Endothelial cell (in vitro differentiated cells): ENCODE results near the gene MTA1. TPM values are rescaled to one million over a fixed set of nuclear protein-coding genes. Genes with fewer than 3 reads are reported as not detected.

Source experiments
- DNase-seq: peaks from one replicate; pipeline ENCODE4 v3.0.0; 2021; ENCODE audit warnings: low spot score
- H3K27ac Mint-ChIP-seq: one replicate; pipeline ENCODE4 v1.8.0; 2021; ENCODE audit warnings: mixed read lengths, inconsistent platforms; ENCODE audit not compliant: unreplicated experiment
- H3K27me3 Mint-ChIP-seq: one replicate; pipeline ENCODE4 v1.8.0; 2021; ENCODE audit warnings: mild to moderate bottlenecking, moderate library complexity, mixed read lengths, inconsistent platforms; ENCODE audit not compliant: unreplicated experiment
- H3K36me3 Mint-ChIP-seq: one replicate; pipeline ENCODE4 v1.8.0; 2021; ENCODE audit warnings: mild to moderate bottlenecking, low read depth, mixed read lengths, inconsistent platforms; ENCODE audit not compliant: unreplicated experiment
- H3K4me1 Mint-ChIP-seq: one replicate; pipeline ENCODE4 v1.8.0; 2021; ENCODE audit warnings: mild to moderate bottlenecking, mixed read lengths, inconsistent platforms; ENCODE audit not compliant: unreplicated experiment
- H3K4me3 Mint-ChIP-seq: one replicate; pipeline ENCODE4 v1.8.0; 2021; ENCODE audit warnings: mild to moderate bottlenecking, mixed read lengths, inconsistent platforms; ENCODE audit not compliant: unreplicated experiment
- H3K9me3 Mint-ChIP-seq: one replicate; pipeline ENCODE4 v1.8.0; 2021; ENCODE audit warnings: mixed read lengths, inconsistent platforms; ENCODE audit not compliant: unreplicated experiment
- CTCF ChIP-seq: fragments of 200-600 bp; sonication (generic); IDR thresholded peaks from one replicate; pipeline ENCODE4 v1.5.0; 2021; ENCODE audit warnings: antibody characterized with exemption; ENCODE audit not compliant: unreplicated experiment
- total RNA-seq: library from RNA; stranded (reverse); fragmentation: NEBNext Ultra II Directional; extraction: Animal tissue kit (Norgen Biotek cat#: 25700); gene quantifications from one replicate; pipeline ENCODE4 v1.2.1, GENCODE V29; 2021; ENCODE audit not compliant: unreplicated experiment

The MTA1 gene
- total RNA-seq, 1 donor from 2014 or later = 150 TPM

GRCh38 chr14:105500036-105500725, 80.6 kb downstream of the MTA1 start:
- H3K36me3 Mint-ChIP-seq = no peaks in the 10 kb centered on the region
- H3K4me3 Mint-ChIP-seq = peak overlapping the region; percentile 51
- DNase-seq = no peak
- no peak overlapping the region for H3K27ac Mint-ChIP-seq
- no peaks in the 10 kb centered on the region for H3K9me3 Mint-ChIP-seq
- no peaks in the 10 kb centered on the region for H3K4me1 Mint-ChIP-seq
- H3K27me3 Mint-ChIP-seq = peaks cover 8% of the 10 kb centered on the region
- no peak for TF ChIP-seq CTCF

- Mint-ChIP-seq H3K9me3 (no peaks in the 10 kb centered on the region), H3K4me1 (no peaks in the 10 kb centered on the region), H3K4me3 (no peak overlapping the region), H3K27me3 (peaks cover 8% of the 10 kb centered on the region), H3K36me3 (no peaks in the 10 kb centered on the region), H3K27ac (no peak overlapping the region)
- DNase-seq = no peak
- TF ChIP-seq CTCF = no peak
Measured at GRCh38 chr14:105500726-105501101, 81.1 kb downstream of the MTA1 start.

GRCh38 chr14:105501504-105502291, 82.1 kb downstream of the MTA1 start:
- no peak for TF ChIP-seq CTCF
- Mint-ChIP-seq H3K4me1 (no peaks in the 10 kb centered on the region), H3K4me3 (no peak overlapping the region), H3K27me3 (peaks cover 8% of the 10 kb centered on the region), H3K9me3 (no peaks in the 10 kb centered on the region), H3K36me3 (no peaks in the 10 kb centered on the region), H3K27ac (no peak overlapping the region)
- no peak for DNase-seq

GRCh38 chr14:105502446-105503295, 83.0 kb downstream of the MTA1 start:
- DNase-seq = no peak
- peaks cover 8% of the 10 kb centered on the region for H3K27me3 Mint-ChIP-seq
- H3K4me3 Mint-ChIP-seq = no peak overlapping the region
- H3K36me3 Mint-ChIP-seq = no peaks in the 10 kb centered on the region
- no peaks in the 10 kb centered on the region for H3K4me1 Mint-ChIP-seq
- H3K27ac Mint-ChIP-seq = no peak overlapping the region
- H3K9me3 Mint-ChIP-seq = no peaks in the 10 kb centered on the region
- TF ChIP-seq CTCF = no peak
